ENCODE measurements around the gene NKAIN2.

DNA sequence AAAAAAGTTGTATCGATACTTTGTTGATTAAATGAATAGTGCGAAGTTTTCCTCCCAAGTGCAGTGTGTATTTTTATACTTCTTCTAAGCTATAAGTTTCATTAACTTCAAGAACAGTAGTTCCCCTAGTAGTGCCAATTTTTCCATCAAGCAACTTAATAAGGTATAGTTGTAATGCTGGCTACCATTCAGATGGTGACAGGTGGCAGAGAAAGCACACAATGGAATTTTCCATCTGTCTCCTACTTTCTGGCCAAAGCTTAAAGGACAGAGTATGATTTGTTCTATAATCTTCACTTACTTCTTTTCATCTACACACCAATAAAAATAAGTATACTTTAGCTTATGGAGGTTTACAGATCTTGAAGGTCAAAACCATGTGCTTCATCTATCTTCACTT lies 431.1 kb downstream of the NKAIN2 start:
- TF ChIP-seq, protein P1, sequence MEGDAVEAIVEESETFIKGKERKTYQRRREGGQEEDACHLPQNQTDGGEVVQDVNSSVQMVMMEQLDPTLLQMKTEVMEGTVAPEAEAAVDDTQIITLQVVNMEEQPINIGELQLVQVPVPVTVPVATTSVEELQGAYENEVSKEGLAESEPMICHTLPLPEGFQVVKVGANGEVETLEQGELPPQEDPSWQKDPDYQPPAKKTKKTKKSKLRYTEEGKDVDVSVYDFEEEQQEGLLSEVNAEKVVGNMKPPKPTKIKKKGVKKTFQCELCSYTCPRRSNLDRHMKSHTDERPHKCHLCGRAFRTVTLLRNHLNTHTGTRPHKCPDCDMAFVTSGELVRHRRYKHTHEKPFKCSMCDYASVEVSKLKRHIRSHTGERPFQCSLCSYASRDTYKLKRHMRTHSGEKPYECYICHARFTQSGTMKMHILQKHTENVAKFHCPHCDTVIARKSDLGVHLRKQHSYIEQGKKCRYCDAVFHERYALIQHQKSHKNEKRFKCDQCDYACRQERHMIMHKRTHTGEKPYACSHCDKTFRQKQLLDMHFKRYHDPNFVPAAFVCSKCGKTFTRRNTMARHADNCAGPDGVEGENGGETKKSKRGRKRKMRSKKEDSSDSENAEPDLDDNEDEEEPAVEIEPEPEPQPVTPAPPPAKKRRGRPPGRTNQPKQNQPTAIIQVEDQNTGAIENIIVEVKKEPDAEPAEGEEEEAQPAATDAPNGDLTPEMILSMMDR (IDR thresholded peaks at IDR 0.05; ENCODE audit: insufficient read depth, low read length, poor library complexity, severe bottlenecking) = no peak
- TF ChIP-seq EZH2phosphoT487 (conservative IDR thresholded peaks at IDR 0.05; ENCODE audit: low read length) = no peak
